Uterus (tissue), 4 donors: Measurements from ENCODE around the gene FAM120A. TPM values are rescaled to one million over a fixed set of nuclear protein-coding genes. Genes with fewer than 3 reads are reported as not detected.

Experiments
- DNase-seq, 2 donors: peaks; one replicate each; pipeline ENCODE4 v3.0.0-alpha.2; 2019 to 2020
- H3K27ac ChIP-seq, 2 donors: fragments of 200-600 bp; sonication (generic); 1 replicate in 1 of 2; 2 replicates in 1 of 2; pipeline ENCODE4 v1.5.1; 2016 to 2018
- H3K27me3 ChIP-seq, 2 donors: fragments of 200-600 bp; sonication (generic); one replicate each; pipeline ENCODE4 v1.5.1; 2018 to 2019; ENCODE audit warnings: control low read depth in 1 of 2
- H3K36me3 ChIP-seq, 2 donors: fragments of 200-600 bp; sonication (generic); one replicate each; pipeline ENCODE4 v1.5.1; 2019; ENCODE audit warnings: control low read depth in 1 of 2
- H3K4me1 ChIP-seq, 2 donors: fragments of 200-600 bp; sonication (generic); one replicate each; pipeline ENCODE4 v1.5.1; 2018 to 2019; ENCODE audit warnings: control low read depth in 1 of 2
- H3K4me3 ChIP-seq, 2 donors: fragments of 200-600 bp; sonication (generic); 1 replicate in 1 of 2; 2 replicates in 1 of 2; pipeline ENCODE4 v1.5.1; 2018 to 2019; ENCODE audit warnings: mild to moderate bottlenecking in 1 of 2
- H3K9me3 ChIP-seq, 2 donors: fragments of 200-600 bp; sonication (generic); one replicate each; pipeline ENCODE4 v1.5.1; 2019; ENCODE audit warnings: control low read depth in 1 of 2
- POLR2A ChIP-seq, 2 donors: fragments of 450-650 bp; IDR thresholded peaks; one replicate each; pipeline ENCODE4 v1.6.1; 2016; ENCODE audit warnings: antibody characterized with exemption in 2 of 2, mild to moderate bottlenecking in 1 of 2, moderate library complexity in 1 of 2
- intact Hi-C: fragments of 100-400 bp; cut with DNase I; formaldehyde crosslinking; loops from one replicate; pipeline ENCODE4 v1.15.1; 2023; ENCODE audit warnings: low total_unique reads
- total RNA-seq, 4 donors: library from RNA; depleted of rRNA in 3 of 4; stranded (reverse); fragments of >200 nt in 3 of 4; gene quantifications; one replicate each; pipeline versions ENCODE4 v1.1.0 to v1.2.4, GENCODE V29; 2014 to 2023
- TF ChIP-seq, protein P1 (sequence below), 4 experiments: fragments of 200-600 bp in 2 of 4; fragments of 450-650 bp in 2 of 4; sonication (generic) in 2 of 4; IDR thresholded peaks; one replicate each; pipeline ENCODE4 v1.5.1; 2016 to 2019; ENCODE audit warnings: antibody characterized with exemption in 4 of 4, mild to moderate bottlenecking in 2 of 4, moderate library complexity in 1 of 4
- donor health status: DM: yes; HTN: yes; CAD: no.

The FAM120A gene
- total RNA-seq, 4 donors from 2014 or later = 36.8 to 110 (median 103) TPM

DNA sequence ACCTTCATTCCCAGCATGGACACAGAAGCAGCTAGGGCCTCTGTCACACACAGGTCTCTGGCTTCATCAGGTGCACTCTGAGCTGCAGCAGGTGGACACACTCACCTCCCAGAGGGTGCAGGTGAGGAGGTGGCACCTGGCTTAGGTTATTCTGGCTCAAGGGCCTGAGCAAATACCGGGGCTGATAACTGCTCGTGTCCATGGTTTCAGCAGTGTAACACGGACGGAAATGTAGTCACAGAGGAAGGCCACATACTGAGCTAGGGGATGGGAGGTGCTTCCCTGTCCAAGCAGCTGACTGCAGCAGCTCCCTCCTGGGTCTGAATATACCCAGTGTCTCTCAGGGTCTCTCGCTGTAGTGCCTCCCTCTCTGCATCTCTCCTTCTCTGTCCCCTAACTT is 130.6 kb downstream of the FAM120A start:
- intact Hi-C loops = no loop called here
- Histone ChIP-seq H3K36me3 (no peaks in the 10 kb centered on the region), H3K4me3 (no peak overlapping the region), H3K27ac (no peak overlapping the region), H3K27me3 (no peaks in the 10 kb centered on the region), H3K4me1 (peaks cover 0 to 22% of the 10 kb centered on the region in 2 donors), H3K9me3 (no peaks in the 10 kb centered on the region)
- DNase-seq = no peak
- TF ChIP-seq POLR2A (IDR thresholded peaks at IDR 0.05) = no peak
- TF ChIP-seq, protein P1, sequence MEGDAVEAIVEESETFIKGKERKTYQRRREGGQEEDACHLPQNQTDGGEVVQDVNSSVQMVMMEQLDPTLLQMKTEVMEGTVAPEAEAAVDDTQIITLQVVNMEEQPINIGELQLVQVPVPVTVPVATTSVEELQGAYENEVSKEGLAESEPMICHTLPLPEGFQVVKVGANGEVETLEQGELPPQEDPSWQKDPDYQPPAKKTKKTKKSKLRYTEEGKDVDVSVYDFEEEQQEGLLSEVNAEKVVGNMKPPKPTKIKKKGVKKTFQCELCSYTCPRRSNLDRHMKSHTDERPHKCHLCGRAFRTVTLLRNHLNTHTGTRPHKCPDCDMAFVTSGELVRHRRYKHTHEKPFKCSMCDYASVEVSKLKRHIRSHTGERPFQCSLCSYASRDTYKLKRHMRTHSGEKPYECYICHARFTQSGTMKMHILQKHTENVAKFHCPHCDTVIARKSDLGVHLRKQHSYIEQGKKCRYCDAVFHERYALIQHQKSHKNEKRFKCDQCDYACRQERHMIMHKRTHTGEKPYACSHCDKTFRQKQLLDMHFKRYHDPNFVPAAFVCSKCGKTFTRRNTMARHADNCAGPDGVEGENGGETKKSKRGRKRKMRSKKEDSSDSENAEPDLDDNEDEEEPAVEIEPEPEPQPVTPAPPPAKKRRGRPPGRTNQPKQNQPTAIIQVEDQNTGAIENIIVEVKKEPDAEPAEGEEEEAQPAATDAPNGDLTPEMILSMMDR (IDR thresholded peaks at IDR 0.05) = no peak

DNA sequence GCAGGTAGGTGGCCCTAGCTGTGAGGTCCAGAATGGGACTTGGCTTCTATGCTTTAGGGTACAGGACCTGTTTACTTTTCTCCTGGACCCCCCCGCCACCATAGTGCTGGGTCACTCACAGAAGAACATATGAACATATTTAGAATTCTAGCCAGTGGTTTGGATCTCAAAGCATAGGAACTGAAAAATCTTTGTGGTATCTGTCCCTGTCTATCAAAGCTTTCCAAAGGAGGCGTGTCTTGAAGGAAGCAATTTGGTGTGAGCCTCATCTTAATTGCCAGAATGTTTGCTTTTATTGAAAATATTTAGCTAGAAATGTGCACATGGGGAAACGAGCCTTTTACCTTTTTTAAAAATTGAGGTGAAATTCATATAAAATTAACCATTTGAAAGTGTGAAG is 131.1 kb downstream of the FAM120A start:
- no peak for DNase-seq
- TF ChIP-seq, protein P1 (IDR thresholded peaks at IDR 0.05) = no peak
- no peak for TF ChIP-seq POLR2A (IDR thresholded peaks at IDR 0.05)
- H3K9me3 ChIP-seq = no peaks in the 10 kb centered on the region
- H3K4me3 ChIP-seq = no peak overlapping the region
- intact Hi-C loops = no loop called here
- H3K27ac ChIP-seq = no peak overlapping the region
- no peaks in the 10 kb centered on the region for H3K36me3 ChIP-seq
- no peaks in the 10 kb centered on the region for H3K27me3 ChIP-seq
- peaks cover 0 to 27% of the 10 kb centered on the region in 2 donors for H3K4me1 ChIP-seq

GRCh38 chr9:93585259-93585658 is 133.8 kb downstream of the FAM120A start:
- peaks cover 0 to 30% of the 10 kb centered on the region in 2 donors for H3K4me1 ChIP-seq

GRCh38 chr9:93585695-93586094 is 134.2 kb downstream of the FAM120A start:
- peaks cover 0 to 30% of the 10 kb centered on the region in 2 donors for H3K4me1 ChIP-seq
- intact Hi-C loops = no loop called here
- no peak for DNase-seq
- H3K27ac ChIP-seq = no peak overlapping the region
- H3K4me3 ChIP-seq = no peak overlapping the region
- no peaks in the 10 kb centered on the region for H3K9me3 ChIP-seq
- H3K27me3 ChIP-seq = no peaks in the 10 kb centered on the region
- no peaks in the 10 kb centered on the region for H3K36me3 ChIP-seq
- no peak for TF ChIP-seq POLR2A (IDR thresholded peaks at IDR 0.05)
- TF ChIP-seq, protein P1 (IDR thresholded peaks at IDR 0.05) = no peak

More at GRCh38 chr9:93585259-93585658, 133.8 kb downstream of the FAM120A start:
- TF ChIP-seq, protein P1 (IDR thresholded peaks at IDR 0.05) = no peak
- H3K4me3 ChIP-seq = no peak overlapping the region
- no peak overlapping the region for H3K27ac ChIP-seq
- H3K36me3 ChIP-seq = no peaks in the 10 kb centered on the region
- no peaks in the 10 kb centered on the region for H3K9me3 ChIP-seq
- intact Hi-C loops = no loop called here
- no peaks in the 10 kb centered on the region for H3K27me3 ChIP-seq
- no peak for DNase-seq

GRCh38 chr9:93586290-93587057 is 135.0 kb downstream of the FAM120A start:
- Histone ChIP-seq H3K27me3 (no peaks in the 10 kb centered on the region), H3K4me1 (peaks cover 0 to 24% of the 10 kb centered on the region in 2 donors), H3K36me3 (no peaks in the 10 kb centered on the region), H3K9me3 (no peaks in the 10 kb centered on the region), H3K27ac (no peak overlapping the region), H3K4me3 (no peak overlapping the region)
- TF ChIP-seq, protein P1 (IDR thresholded peaks at IDR 0.05) = no peak
- no peak for TF ChIP-seq POLR2A (IDR thresholded peaks at IDR 0.05)
- no peak for DNase-seq
- intact Hi-C loops = no loop called here
